Measurements from ENCODE around the gene KICS2.

- TF ChIP-seq CTCF (IDR thresholded peaks at IDR 0.05) (no peak), POLR2A (IDR thresholded peaks at IDR 0.05) (no peak), POLR2AphosphoS5 (IDR thresholded peaks at IDR 0.05) (no peak)
Measured at GRCh38 chr12:64207453-64207852, 14.6 kb downstream of the KICS2 start.
